ENCODE data around the gene MYO5B. TPM values are rescaled to one million over a fixed set of nuclear protein-coding genes. Genes with fewer than 3 reads are reported as not detected.

The MYO5B gene
- total RNA-seq, 4 donors from 2014 or later, result 0.05 to 0.60 (median 0.35) TPM

DNA sequence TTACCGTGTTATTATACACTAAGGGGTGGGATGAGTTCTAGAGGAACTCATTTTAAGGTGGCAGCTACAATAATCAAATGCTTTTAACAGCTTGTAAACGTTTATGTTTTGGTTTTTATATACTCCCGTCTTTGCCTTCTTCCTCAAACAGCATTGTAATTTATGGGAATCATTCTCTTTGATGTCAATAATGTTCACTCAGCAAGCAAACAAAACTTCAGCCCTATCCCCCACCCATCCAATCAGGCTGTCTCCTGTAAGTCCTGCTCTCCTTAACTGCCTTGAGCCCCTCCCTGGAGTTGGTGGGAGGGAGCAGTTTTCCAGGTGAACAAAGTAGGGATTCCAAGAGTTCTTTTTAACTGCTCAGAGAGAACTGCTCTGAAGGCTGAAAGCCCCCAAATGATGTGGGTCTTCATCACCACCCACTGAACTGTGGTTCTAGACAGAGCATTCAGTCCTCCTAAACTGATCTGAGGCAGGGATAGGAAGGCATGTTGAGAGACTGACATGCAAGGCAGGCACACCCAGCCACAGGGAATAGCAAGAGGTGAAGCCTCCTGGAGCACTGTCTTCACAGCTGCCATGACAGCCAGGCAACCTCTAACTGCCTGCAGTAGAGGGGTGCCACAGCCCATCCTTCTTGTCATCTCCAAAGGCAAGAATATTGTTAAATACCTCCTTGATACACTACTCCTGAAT lies 17.5 kb downstream of the MYO5B start:
- intact Hi-C loops (cut with DNase I; ENCODE audit: low total_unique reads), result no loop called here
- Histone ChIP-seq H3K27me3 (peaks cover 0 to 4% (median 3%) of the 10 kb centered on the region in 3 donors), H3K36me3 (no peaks in the 10 kb centered on the region), H3K4me1 (no peaks in the 10 kb centered on the region), H3K9me3 (no peaks in the 10 kb centered on the region), H3K27ac (no peak overlapping the region), H3K4me3 (no peak overlapping the region)
- no peak for TF ChIP-seq POLR2A (IDR thresholded peaks at IDR 0.05)
- TF ChIP-seq, protein P1, sequence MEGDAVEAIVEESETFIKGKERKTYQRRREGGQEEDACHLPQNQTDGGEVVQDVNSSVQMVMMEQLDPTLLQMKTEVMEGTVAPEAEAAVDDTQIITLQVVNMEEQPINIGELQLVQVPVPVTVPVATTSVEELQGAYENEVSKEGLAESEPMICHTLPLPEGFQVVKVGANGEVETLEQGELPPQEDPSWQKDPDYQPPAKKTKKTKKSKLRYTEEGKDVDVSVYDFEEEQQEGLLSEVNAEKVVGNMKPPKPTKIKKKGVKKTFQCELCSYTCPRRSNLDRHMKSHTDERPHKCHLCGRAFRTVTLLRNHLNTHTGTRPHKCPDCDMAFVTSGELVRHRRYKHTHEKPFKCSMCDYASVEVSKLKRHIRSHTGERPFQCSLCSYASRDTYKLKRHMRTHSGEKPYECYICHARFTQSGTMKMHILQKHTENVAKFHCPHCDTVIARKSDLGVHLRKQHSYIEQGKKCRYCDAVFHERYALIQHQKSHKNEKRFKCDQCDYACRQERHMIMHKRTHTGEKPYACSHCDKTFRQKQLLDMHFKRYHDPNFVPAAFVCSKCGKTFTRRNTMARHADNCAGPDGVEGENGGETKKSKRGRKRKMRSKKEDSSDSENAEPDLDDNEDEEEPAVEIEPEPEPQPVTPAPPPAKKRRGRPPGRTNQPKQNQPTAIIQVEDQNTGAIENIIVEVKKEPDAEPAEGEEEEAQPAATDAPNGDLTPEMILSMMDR (IDR thresholded peaks at IDR 0.05 in 4 of 5, conservative IDR thresholded peaks at IDR 0.05 in 1 of 5), result no peak
- ATAC-seq (no peak), DNase-seq (no peak)
- in situ Hi-C loops (cut with MboI; ENCODE audit: low sequenced_read_pairs in 4 of 4), result loop anchor here in 1 of 4 donors (25.0 kb wide), 1 partner anchor 165 kb away; no protein-coding TSS in a partner anchor

DNA sequence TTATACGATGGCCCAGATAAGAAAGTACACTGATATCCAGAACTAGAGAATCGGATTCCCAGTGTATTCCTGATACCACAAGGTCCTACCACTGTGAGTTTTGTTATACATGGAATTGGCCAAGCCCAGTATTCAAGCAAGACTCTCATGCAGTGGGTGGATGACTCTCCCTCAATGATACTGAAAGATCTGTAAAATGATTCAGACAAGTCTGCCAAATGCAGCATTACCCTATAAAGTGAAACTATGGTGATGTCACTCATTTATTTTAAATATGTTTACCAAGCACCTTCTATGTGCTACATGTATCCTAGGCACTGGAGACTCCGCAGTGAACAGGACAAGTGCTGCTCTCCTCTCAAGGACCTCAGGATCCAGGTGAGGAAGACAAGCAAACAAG lies 22.6 kb downstream of the MYO5B start:
- no peak for ATAC-seq
- Histone ChIP-seq H3K27ac (no peak overlapping the region), H3K9me3 (no peaks in the 10 kb centered on the region), H3K4me3 (no peak overlapping the region), H3K27me3 (peaks cover 0 to 4% (median 3%) of the 10 kb centered on the region in 3 donors), H3K36me3 (no peaks in the 10 kb centered on the region), H3K4me1 (no peaks in the 10 kb centered on the region)
- no peak for TF ChIP-seq POLR2A (IDR thresholded peaks at IDR 0.05)
- TF ChIP-seq, protein P1 (IDR thresholded peaks at IDR 0.05 in 4 of 5, conservative IDR thresholded peaks at IDR 0.05 in 1 of 5), result no peak
- intact Hi-C loops (cut with DNase I; ENCODE audit: low total_unique reads), result no loop called here
- in situ Hi-C loops (cut with MboI; ENCODE audit: low sequenced_read_pairs in 4 of 4), result no loop called here
- no peak for DNase-seq

DNA sequence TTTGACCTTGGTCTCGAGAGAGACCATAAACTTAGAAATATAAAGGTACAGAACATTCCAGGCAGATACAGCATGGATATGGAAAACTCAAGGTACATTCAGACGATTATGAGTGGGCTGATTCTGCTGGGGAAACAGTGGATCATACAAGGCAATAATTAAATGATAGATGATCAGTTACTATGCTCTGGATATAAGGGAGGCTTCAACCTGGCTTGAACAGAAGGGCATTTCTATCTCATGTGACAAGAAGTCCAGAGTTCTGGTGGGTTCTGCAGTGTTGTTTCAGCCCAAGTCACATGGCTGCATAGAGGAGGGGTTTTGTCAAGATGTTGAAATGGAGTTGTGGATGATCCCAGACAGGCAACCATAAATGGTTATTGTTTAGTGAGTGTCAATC lies 23.5 kb downstream of the MYO5B start:
- DNase-seq (no peak), ATAC-seq (no peak)
- Histone ChIP-seq H3K36me3 (no peaks in the 10 kb centered on the region), H3K4me1 (no peaks in the 10 kb centered on the region), H3K27ac (no peak overlapping the region), H3K4me3 (no peak overlapping the region), H3K27me3 (peaks cover 0 to 4% (median 0%) of the 10 kb centered on the region in 3 donors), H3K9me3 (no peaks in the 10 kb centered on the region)
- TF ChIP-seq, protein P1 (IDR thresholded peaks at IDR 0.05 in 4 of 5, conservative IDR thresholded peaks at IDR 0.05 in 1 of 5), result no peak
- no peak for TF ChIP-seq POLR2A (IDR thresholded peaks at IDR 0.05)
- in situ Hi-C loops (cut with MboI; ENCODE audit: low sequenced_read_pairs in 4 of 4), result no loop called here
- intact Hi-C loops (cut with DNase I; ENCODE audit: low total_unique reads), result no loop called here

DNA sequence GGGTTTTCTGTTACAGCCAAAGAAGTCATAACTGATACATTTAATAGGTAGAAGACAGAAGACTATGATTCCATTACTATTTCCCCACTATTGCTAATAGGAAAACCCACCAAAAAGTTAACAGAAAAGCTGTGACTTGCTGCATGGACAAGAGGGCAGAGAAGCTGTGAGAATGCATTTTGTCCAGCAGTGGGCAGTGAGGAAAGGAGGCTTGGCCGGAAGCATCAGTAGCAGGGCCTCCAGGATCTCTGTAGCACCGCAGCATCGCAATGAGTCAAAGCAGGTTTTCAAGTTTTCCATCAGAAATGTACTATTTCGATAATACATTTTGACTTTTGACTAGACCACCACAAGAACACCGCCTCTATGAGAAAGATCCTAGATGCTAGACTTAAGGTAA lies 24.9 kb downstream of the MYO5B start:
- DNase-seq (no peak), ATAC-seq (no peak)
- Histone ChIP-seq H3K4me1 (no peaks in the 10 kb centered on the region), H3K4me3 (no peak overlapping the region), H3K9me3 (no peaks in the 10 kb centered on the region), H3K27me3 (peaks cover 0 to 4% (median 0%) of the 10 kb centered on the region in 3 donors), H3K36me3 (no peaks in the 10 kb centered on the region), H3K27ac (no peak overlapping the region)
- in situ Hi-C loops (cut with MboI; ENCODE audit: low sequenced_read_pairs in 4 of 4) (no loop called here), intact Hi-C loops (cut with DNase I; ENCODE audit: low total_unique reads) (no loop called here)
- TF ChIP-seq POLR2A (IDR thresholded peaks at IDR 0.05), result no peak
- TF ChIP-seq, protein P1 (IDR thresholded peaks at IDR 0.05 in 4 of 5, conservative IDR thresholded peaks at IDR 0.05 in 1 of 5), result no peak
